H9 (cell line): ENCODE results near the gene CSNK1G1. TPM values are rescaled to one million over a fixed set of nuclear protein-coding genes. Genes with fewer than 3 reads are reported as not detected.

Experiments used
- DNase-seq: peaks from one replicate; pipeline ENCODE4 v3.0.0-alpha.2; 2017
- H2AFZ ChIP-seq: one replicate; pipeline ENCODE4 v1.6.1; 2013; ENCODE audit warnings: mild to moderate bottlenecking, low read length, control low read depth, moderate library complexity
- H2AK5ac ChIP-seq: 2 replicates; pipeline ENCODE4 v1.6.1; 2013; ENCODE audit warnings: low read length, control low read depth, mixed read lengths; ENCODE audit not compliant: insufficient read length
- H2BK120ac ChIP-seq: one replicate; pipeline ENCODE4 v1.6.1; 2013; ENCODE audit warnings: low read depth, mild to moderate bottlenecking, low read length, control low read depth, inconsistent platforms; ENCODE audit not compliant: poor library complexity, severe bottlenecking
- H2BK12ac ChIP-seq: 2 replicates; pipeline ENCODE4 v1.6.1; 2013; ENCODE audit warnings: low read length, control low read depth, mixed read lengths, low read depth; ENCODE audit not compliant: insufficient read length
- H2BK15ac ChIP-seq: 2 replicates; pipeline ENCODE4 v1.6.1; 2013; ENCODE audit warnings: low read depth, low read length, control low read depth
- H2BK20ac ChIP-seq: one replicate; pipeline ENCODE4 v1.6.1; 2013; ENCODE audit warnings: low read depth, mild to moderate bottlenecking, low read length, control low read depth, inconsistent platforms; ENCODE audit not compliant: poor library complexity, severe bottlenecking
- H2BK5ac ChIP-seq: 2 replicates; pipeline ENCODE4 v1.6.1; 2013; ENCODE audit warnings: low read length, control low read depth, mixed read lengths; ENCODE audit not compliant: insufficient read length
- H3K14ac ChIP-seq: 2 replicates; pipeline ENCODE4 v1.6.1; 2013; ENCODE audit warnings: low read length, control low read depth; ENCODE audit not compliant: insufficient read depth
- H3K18ac ChIP-seq: 2 replicates; pipeline ENCODE4 v1.6.1; 2013; ENCODE audit warnings: low read depth, mild to moderate bottlenecking, mixed read lengths, low read length, control low read depth; ENCODE audit not compliant: insufficient read length
- H3K23ac ChIP-seq: 2 replicates; pipeline ENCODE4 v1.6.1; 2013; ENCODE audit warnings: low read length, control low read depth, mixed read lengths, low read depth; ENCODE audit not compliant: insufficient read length
- H3K23me2 ChIP-seq: 2 replicates; pipeline ENCODE4 v1.6.1; 2013; ENCODE audit warnings: low read depth, mild to moderate bottlenecking, mixed read lengths, low read length, control low read depth; ENCODE audit not compliant: insufficient read length, poor library complexity, severe bottlenecking
- H3K27ac ChIP-seq: 2 replicates; pipeline ENCODE4 v1.5.1; 2013; ENCODE audit warnings: low read length, control low read depth, mixed read lengths, low read depth; ENCODE audit not compliant: insufficient read length
- H3K27me3 ChIP-seq: 2 replicates; pipeline ENCODE4 v1.6.1; 2013; ENCODE audit warnings: low read length, control low read depth, inconsistent platforms; ENCODE audit not compliant: insufficient read depth
- H3K4ac ChIP-seq: 2 replicates; pipeline ENCODE4 v1.6.1; 2013; ENCODE audit warnings: low read depth, mild to moderate bottlenecking, control low read depth, inconsistent platforms, low read length, moderate library complexity
- H3K4me1 ChIP-seq: 2 replicates; pipeline ENCODE4 v1.6.1; 2013; ENCODE audit warnings: low read length, control low read depth, inconsistent platforms; ENCODE audit not compliant: insufficient read depth
- H3K4me2 ChIP-seq: 2 replicates; pipeline ENCODE4 v1.6.1; 2013; ENCODE audit warnings: low read length, control low read depth, mixed read lengths; ENCODE audit not compliant: insufficient read length, insufficient read depth
- H3K56ac ChIP-seq: 2 replicates; pipeline ENCODE4 v1.6.1; 2013; ENCODE audit warnings: low read depth, mild to moderate bottlenecking, mixed read lengths, low read length, control low read depth; ENCODE audit not compliant: insufficient read length
- H3K79me1 ChIP-seq: 2 replicates; pipeline ENCODE4 v1.6.1; 2013; ENCODE audit warnings: low read depth, mild to moderate bottlenecking, moderate library complexity, low read length, control low read depth, inconsistent platforms; ENCODE audit not compliant: insufficient read depth, poor library complexity, severe bottlenecking
- H3K79me2 ChIP-seq: 2 replicates; pipeline ENCODE4 v1.6.1; 2013; ENCODE audit warnings: low read length, control low read depth, inconsistent platforms; ENCODE audit not compliant: insufficient read depth
- H3K9ac ChIP-seq: 2 replicates; pipeline ENCODE4 v1.6.1; 2013; ENCODE audit warnings: low read length, control low read depth, mixed read lengths; ENCODE audit not compliant: insufficient read length; ENCODE audit errors: extremely low read depth
- H3K9me3 ChIP-seq: one replicate; pipeline ENCODE4 v1.6.1; 2013; ENCODE audit warnings: low read depth, low read length, inconsistent platforms; ENCODE audit not compliant: control insufficient read depth
- H3T11ph ChIP-seq: one replicate; pipeline ENCODE4 v1.6.1; 2013; ENCODE audit warnings: mild to moderate bottlenecking, low read length, control low read depth, inconsistent platforms
- H4K20me1 ChIP-seq: one replicate; pipeline ENCODE4 v1.6.1; 2013; ENCODE audit not compliant: control insufficient read depth, insufficient read length, insufficient read depth
- H4K5ac ChIP-seq: 2 replicates; pipeline ENCODE4 v1.6.1; 2013; ENCODE audit warnings: low read depth, mild to moderate bottlenecking, mixed read lengths, low read length, control low read depth; ENCODE audit not compliant: insufficient read length
- H4K8ac ChIP-seq: replicated peaks from 2 replicates; pipeline ENCODE4 v1.6.1; 2013; ENCODE audit warnings: low read length, control low read depth, mixed read lengths, low read depth; ENCODE audit not compliant: insufficient read length
- H4K91ac ChIP-seq: 2 replicates; pipeline ENCODE4 v1.6.1; 2013; ENCODE audit warnings: low read depth, mild to moderate bottlenecking, moderate library complexity, mixed read lengths, low read length, control low read depth; ENCODE audit not compliant: insufficient read length
- H3K27ac Mint-ChIP-seq, 3 experiments: 2 replicates in 2 of 3; 3 replicates in 1 of 3; pipeline ENCODE4 v1.8.0; 2020 to 2021; ENCODE audit warnings: mixed read lengths in 3 of 3, mild to moderate bottlenecking in 1 of 3, moderate library complexity in 1 of 3
- H3K27me3 Mint-ChIP-seq: 2 replicates; pipeline ENCODE4 v1.8.0; 2021; ENCODE audit warnings: low read depth, mild to moderate bottlenecking, moderate library complexity, mixed read lengths
- H3K36me3 Mint-ChIP-seq, 3 experiments: 2 replicates in 2 of 3; 3 replicates in 1 of 3; pipeline ENCODE4 v1.8.0; 2020 to 2021; ENCODE audit warnings: low read depth in 3 of 3, mixed read lengths in 3 of 3; ENCODE audit not compliant: insufficient read depth in 1 of 3
- H3K4me1 Mint-ChIP-seq, 2 experiments: 2 replicates each; pipeline ENCODE4 v1.8.0; 2020; ENCODE audit warnings: mixed read lengths in 2 of 2
- H3K4me3 Mint-ChIP-seq, 2 experiments: 2 replicates in 1 of 2; 3 replicates in 1 of 2; pipeline ENCODE4 v1.8.0; 2020 to 2021; ENCODE audit warnings: mild to moderate bottlenecking in 2 of 2, mixed read lengths in 2 of 2, moderate library complexity in 1 of 2
- H3K9me3 Mint-ChIP-seq, 2 experiments: 2 replicates in 1 of 2; 3 replicates in 1 of 2; pipeline ENCODE4 v1.8.0; 2020; ENCODE audit warnings: mild to moderate bottlenecking in 2 of 2, mixed read lengths in 2 of 2, moderate library complexity in 1 of 2
- WGBS: extraction: QIAGEN DNeasy Blood & Tissue Kit; methylation state at CpG from one replicate; pipeline ENCODE4 v1.1.7; 2013; ENCODE audit warnings: missing lambda C conversion rate, low lambda C conversion rate, mixed read lengths; ENCODE audit not compliant: insufficient read length; ENCODE audit errors: extremely low coverage; 5-methylcytosine and 5-hydroxymethylcytosine counted together
- total RNA-seq: library from RNA; stranded (reverse); gene quantifications from 2 replicates; pipeline ENCODE4 v1.2.1, GENCODE V29; 2021
- TF ChIP-seq, protein P1 (sequence below): fragments of 200-600 bp; sonication (generic); conservative IDR thresholded peaks from 3 replicates; pipeline ENCODE4 v1.8.0; 2021; ENCODE audit warnings: antibody characterized with exemption, mild to moderate bottlenecking

The CSNK1G1 gene
- total RNA-seq, 1 experiment from 2014 or later, result 17.1 TPM

DNA sequence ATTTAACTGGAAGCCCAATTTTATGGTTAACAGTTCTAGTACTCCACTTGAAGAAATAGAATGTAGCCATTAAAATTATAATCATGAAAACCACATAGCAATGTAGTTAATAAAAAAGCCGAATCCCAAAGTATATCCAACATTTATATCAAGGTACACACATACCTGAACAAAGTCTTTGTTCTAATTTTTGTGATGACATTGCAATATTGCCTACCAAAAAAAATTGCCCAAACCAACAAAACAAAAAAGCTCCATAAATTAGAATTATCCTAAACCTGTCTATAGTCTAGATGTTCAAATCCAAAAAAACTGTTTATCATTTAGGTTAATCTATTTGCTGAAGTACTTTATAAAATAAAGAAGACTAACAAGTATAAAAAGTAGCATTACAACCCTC is 70.8 kb downstream of the CSNK1G1 start:
- Histone ChIP-seq H3K4me1 (no peaks in the 10 kb centered on the region), H2BK120ac (no peak overlapping the region), H2BK5ac (no peak overlapping the region), H3K23me2 (no peaks in the 10 kb centered on the region), H3K14ac (no peak overlapping the region), H2BK20ac (no peak overlapping the region), H4K8ac (no peak overlapping the region), H3K56ac (no peak overlapping the region), H4K20me1 (no peaks in the 10 kb centered on the region), H3K23ac (no peak overlapping the region), H3K79me2 (no peaks in the 10 kb centered on the region), H2BK15ac (no peak overlapping the region), H3K27ac (no peak overlapping the region), H3K4me2 (no peak overlapping the region), H3K79me1 (peaks cover 2% of the 10 kb centered on the region), H4K5ac (no peak overlapping the region), H2BK12ac (no peak overlapping the region), H3K4ac (no peak overlapping the region), H4K91ac (no peak overlapping the region), H3K27me3 (no peaks in the 10 kb centered on the region), H3K9me3 (no peaks in the 10 kb centered on the region), H2AK5ac (no peak overlapping the region), H2AFZ (no peak overlapping the region), H3K9ac (no peak overlapping the region), H3T11ph (no peak overlapping the region), H3K18ac (no peak overlapping the region)
- H3K27me3 Mint-ChIP-seq, result no peaks in the 10 kb centered on the region
- H3K36me3 Mint-ChIP-seq, result peaks cover 0 to 3% (median 0%) of the 10 kb centered on the region in 3 experiments; a peak in 3 of 7 replicates
- no peak for DNase-seq
- TF ChIP-seq, protein P1, sequence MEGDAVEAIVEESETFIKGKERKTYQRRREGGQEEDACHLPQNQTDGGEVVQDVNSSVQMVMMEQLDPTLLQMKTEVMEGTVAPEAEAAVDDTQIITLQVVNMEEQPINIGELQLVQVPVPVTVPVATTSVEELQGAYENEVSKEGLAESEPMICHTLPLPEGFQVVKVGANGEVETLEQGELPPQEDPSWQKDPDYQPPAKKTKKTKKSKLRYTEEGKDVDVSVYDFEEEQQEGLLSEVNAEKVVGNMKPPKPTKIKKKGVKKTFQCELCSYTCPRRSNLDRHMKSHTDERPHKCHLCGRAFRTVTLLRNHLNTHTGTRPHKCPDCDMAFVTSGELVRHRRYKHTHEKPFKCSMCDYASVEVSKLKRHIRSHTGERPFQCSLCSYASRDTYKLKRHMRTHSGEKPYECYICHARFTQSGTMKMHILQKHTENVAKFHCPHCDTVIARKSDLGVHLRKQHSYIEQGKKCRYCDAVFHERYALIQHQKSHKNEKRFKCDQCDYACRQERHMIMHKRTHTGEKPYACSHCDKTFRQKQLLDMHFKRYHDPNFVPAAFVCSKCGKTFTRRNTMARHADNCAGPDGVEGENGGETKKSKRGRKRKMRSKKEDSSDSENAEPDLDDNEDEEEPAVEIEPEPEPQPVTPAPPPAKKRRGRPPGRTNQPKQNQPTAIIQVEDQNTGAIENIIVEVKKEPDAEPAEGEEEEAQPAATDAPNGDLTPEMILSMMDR, result no peak
- H3K9me3 Mint-ChIP-seq, result no peaks in the 10 kb centered on the region
- H3K4me3 Mint-ChIP-seq, result no peak overlapping the region
- no CpG with 5 or more reads among the region's 1 CpG for WGBS
- peaks cover 12 to 17% of the 10 kb centered on the region in 2 experiments for H3K4me1 Mint-ChIP-seq
- H3K27ac Mint-ChIP-seq, result no peak overlapping the region; a peak in 1 of 7 replicates
